ENCODE data around the gene MUC4.
"Not testable (repeated sequence)": the region's sequence is repeated elsewhere in the genome, so short reads cannot be mapped to it uniquely, and the experiment has no call there.

The MUC4 gene

GRCh38 chr3:195777975-195778374 lies 33.8 kb downstream of the MUC4 start:
- DNase-seq = no peak

- DNase-seq = no peak
Measured at GRCh38 chr3:195774917-195775316, 36.8 kb downstream of the MUC4 start.

GRCh38 chr3:195773956-195774537 lies 37.7 kb downstream of the MUC4 start:
- DNase-seq = no peak

- DNase-seq = no peak
Measured at GRCh38 chr3:195771646-195772300, 40.0 kb downstream of the MUC4 start.

GRCh38 chr3:195770841-195771645 lies 40.7 kb downstream of the MUC4 start:
- not testable (repeated sequence) for DNase-seq

- DNase-seq = no peak
Measured at GRCh38 chr3:195770081-195770840, 41.5 kb downstream of the MUC4 start.

- no peak for DNase-seq
Measured at GRCh38 chr3:195769551-195769950, 42.2 kb downstream of the MUC4 start.

- DNase-seq = no peak
Measured at GRCh38 chr3:195768831-195769303, 42.9 kb downstream of the MUC4 start.

- no peak for DNase-seq
Measured at GRCh38 chr3:195768414-195768813, 43.3 kb downstream of the MUC4 start.

- DNase-seq = no peak
Measured at GRCh38 chr3:195767792-195768191, 43.9 kb downstream of the MUC4 start.

GRCh38 chr3:195766671-195767070 lies 45.1 kb downstream of the MUC4 start:
- no peak for DNase-seq

- DNase-seq = no peak
Measured at GRCh38 chr3:195764961-195765706, 46.6 kb downstream of the MUC4 start.

- DNase-seq = no peak
Measured at GRCh38 chr3:195763843-195764825, 47.6 kb downstream of the MUC4 start.

GRCh38 chr3:195763076-195763830 lies 48.5 kb downstream of the MUC4 start:
- DNase-seq = no peak

GRCh38 chr3:195762611-195763010 lies 49.1 kb downstream of the MUC4 start:
- DNase-seq = no peak

- no peak for DNase-seq
Measured at GRCh38 chr3:195762249-195762585, 49.5 kb downstream of the MUC4 start.

GRCh38 chr3:195761567-195762248 lies 50.0 kb downstream of the MUC4 start:
- DNase-seq = no peak

GRCh38 chr3:195761123-195761566 lies 50.6 kb downstream of the MUC4 start:
- DNase-seq = no peak

GRCh38 chr3:195760345-195761122 lies 51.2 kb downstream of the MUC4 start:
- DNase-seq = no peak

All from activated CD4-positive, alpha-beta T cell treated with anti-CD3 and anti-CD28 coated beads, Interleukin-2, amount 50 U/mL, for 1 hour (primary cell).